HEK293 (cell line): Measurements from ENCODE around the gene TCHP.

Experiments used
- FEZF1 ChIP-seq: fragments of 450-650 bp; formaldehyde crosslinking; IDR thresholded peaks from 2 replicates; pipeline ENCODE4 v1.5.1; 2016; ENCODE audit warnings: missing biosample characterization, missing genetic modification characterization
- GFI1B ChIP-seq: fragments of 450-650 bp; formaldehyde crosslinking; IDR thresholded peaks from 2 replicates; pipeline ENCODE4 v1.5.1; 2016; ENCODE audit warnings: missing biosample characterization, missing genetic modification characterization
- KLF1 ChIP-seq: fragments of 450-650 bp; formaldehyde crosslinking; IDR thresholded peaks from 2 replicates; pipeline ENCODE4 v1.5.1; 2016; ENCODE audit warnings: missing biosample characterization, missing genetic modification characterization
- KLF10 ChIP-seq: fragments of 450-650 bp; IDR thresholded peaks from 2 replicates; pipeline ENCODE4 v1.5.1; 2018; ENCODE audit warnings: missing biosample characterization, mild to moderate bottlenecking, missing genetic modification characterization
- KLF17 ChIP-seq: fragments of 450-650 bp; formaldehyde crosslinking; IDR thresholded peaks from 2 replicates; pipeline ENCODE4 v1.5.1; 2016; ENCODE audit warnings: missing biosample characterization, missing genetic modification characterization
- MYNN ChIP-seq: fragments of 450-650 bp; formaldehyde crosslinking; IDR thresholded peaks from 2 replicates; pipeline ENCODE4 v1.5.1; 2016; ENCODE audit warnings: missing biosample characterization, missing genetic modification characterization, borderline replicate concordance
- OSR2 ChIP-seq: fragments of 450-650 bp; formaldehyde crosslinking; IDR thresholded peaks from 2 replicates; pipeline ENCODE4 v1.5.1; 2016; ENCODE audit warnings: missing biosample characterization, missing genetic modification characterization
- PRDM1 ChIP-seq: fragments of 450-650 bp; formaldehyde crosslinking; IDR thresholded peaks from 2 replicates; pipeline ENCODE4; 2016; ENCODE audit warnings: missing biosample characterization, missing genetic modification characterization
- SCRT2 ChIP-seq: fragments of 450-650 bp; formaldehyde crosslinking; IDR thresholded peaks from 2 replicates; pipeline ENCODE4 v1.5.1; 2016; ENCODE audit warnings: missing biosample characterization, missing genetic modification characterization
- SP7 ChIP-seq: fragments of 450-650 bp; formaldehyde crosslinking; IDR thresholded peaks from 2 replicates; pipeline ENCODE4 v1.5.1; 2016; ENCODE audit warnings: missing biosample characterization, missing genetic modification characterization
- TRIM28 ChIP-seq: IDR thresholded peaks from 2 replicates; pipeline ENCODE4 v1.6.1; 2011; ENCODE audit warnings: low read length, control low read depth, borderline replicate concordance
- ZNF114 ChIP-seq: fragments of 450-650 bp; formaldehyde crosslinking; IDR thresholded peaks from 2 replicates; pipeline ENCODE4 v1.5.0; 2017; ENCODE audit warnings: missing biosample characterization, missing genetic modification characterization
- ZNF132 ChIP-seq: fragments of 450-650 bp; formaldehyde crosslinking; IDR thresholded peaks from 2 replicates; pipeline ENCODE4 v1.5.1; 2017; ENCODE audit warnings: missing biosample characterization, missing genetic modification characterization, borderline replicate concordance
- ZNF24 ChIP-seq: fragments of 450-650 bp; formaldehyde crosslinking; IDR thresholded peaks from 2 replicates; pipeline ENCODE4 v1.5.1; 2016; ENCODE audit warnings: missing biosample characterization, missing genetic modification characterization
- ZNF350 ChIP-seq: fragments of 450-650 bp; formaldehyde crosslinking; IDR thresholded peaks from 2 replicates; pipeline ENCODE4 v1.5.0; 2017; ENCODE audit warnings: missing biosample characterization, mild to moderate bottlenecking, missing genetic modification characterization
- ZNF449 ChIP-seq: fragments of 450-650 bp; formaldehyde crosslinking; IDR thresholded peaks from 2 replicates; pipeline ENCODE4 v1.5.1; 2017; ENCODE audit warnings: missing biosample characterization, mild to moderate bottlenecking, missing genetic modification characterization, moderate library complexity
- ZNF48 ChIP-seq: fragments of 450-650 bp; formaldehyde crosslinking; IDR thresholded peaks from 2 replicates; pipeline ENCODE4 v1.5.1; 2016; ENCODE audit warnings: missing biosample characterization, missing genetic modification characterization
- ZNF560 ChIP-seq: fragments of 450-650 bp; formaldehyde crosslinking; IDR thresholded peaks from 2 replicates; pipeline ENCODE4 v1.5.1; 2017; ENCODE audit warnings: missing biosample characterization, missing genetic modification characterization, borderline replicate concordance
- ZNF610 ChIP-seq: fragments of 450-650 bp; formaldehyde crosslinking; IDR thresholded peaks from 2 replicates; pipeline ENCODE4 v1.5.1; 2016; ENCODE audit warnings: missing biosample characterization, missing genetic modification characterization, borderline replicate concordance
- ZNF629 ChIP-seq: fragments of 450-650 bp; formaldehyde crosslinking; IDR thresholded peaks from 2 replicates; pipeline ENCODE4 v1.5.1; 2017; ENCODE audit warnings: missing biosample characterization, missing genetic modification characterization
- ZNF658 ChIP-seq: fragments of 450-650 bp; formaldehyde crosslinking; IDR thresholded peaks from 2 replicates; pipeline ENCODE4; 2016; ENCODE audit warnings: missing biosample characterization, missing genetic modification characterization
- ZNF677 ChIP-seq: fragments of 450-650 bp; IDR thresholded peaks from 2 replicates; pipeline ENCODE4 v1.5.0; 2018; ENCODE audit warnings: missing biosample characterization, mild to moderate bottlenecking, missing genetic modification characterization, moderate library complexity
- ZNF692 ChIP-seq: fragments of 450-650 bp; formaldehyde crosslinking; IDR thresholded peaks from 2 replicates; pipeline ENCODE4 v1.5.1; 2016; ENCODE audit warnings: missing biosample characterization, missing genetic modification characterization
- ZNF792 ChIP-seq: fragments of 450-650 bp; formaldehyde crosslinking; IDR thresholded peaks from 2 replicates; pipeline ENCODE4 v1.5.1; 2016; ENCODE audit warnings: missing biosample characterization, missing genetic modification characterization
- ZNF830 ChIP-seq: fragments of 450-650 bp; IDR thresholded peaks from 2 replicates; pipeline ENCODE4 v1.5.0; 2018; ENCODE audit warnings: missing biosample characterization, missing genetic modification characterization, low read depth, mild to moderate bottlenecking, moderate library complexity
- ZNF843 ChIP-seq: fragments of 450-650 bp; formaldehyde crosslinking; IDR thresholded peaks from 2 replicates; pipeline ENCODE4 v1.5.1; 2016; ENCODE audit warnings: missing biosample characterization, missing genetic modification characterization
- TF ChIP-seq, protein P1 (sequence below): fragments of 450-650 bp; formaldehyde crosslinking; IDR thresholded peaks from 2 replicates; pipeline ENCODE4 v1.5.1; 2016; ENCODE audit warnings: missing biosample characterization, missing genetic modification characterization, borderline replicate concordance
- TF ChIP-seq, protein P2 (sequence below): fragments of 450-650 bp; formaldehyde crosslinking; IDR thresholded peaks from 2 replicates; pipeline ENCODE4 v1.5.1; 2017; ENCODE audit warnings: missing biosample characterization, missing genetic modification characterization

TCHP gene

GRCh38 chr12:109875572-109876131, 24.4 kb upstream of the TCHP start (continued):
- no peak for TF ChIP-seq ZNF610 (tag by site-specific recombination)
- TF ChIP-seq ZNF692 (tag by site-specific recombination) = peak; percentile 25; the same call in 1 of the 2 replicates
- TF ChIP-seq KLF1 (tag by site-specific recombination) = 0 out of 2 replicates have a peak, but pooled peaks have one; percentile 36
- no peak for TF ChIP-seq ZNF114 (tag by site-specific recombination)
- TF ChIP-seq GFI1B (tag by site-specific recombination) = no peak
- TF ChIP-seq SCRT2 = peak; percentile 86
- TF ChIP-seq ZNF658 = no peak
- 0 out of 2 replicates have a peak, but pooled peaks have one; percentile 39 for TF ChIP-seq KLF10 (tag by site-specific recombination)
- TF ChIP-seq ZNF350 (tag by site-specific recombination) = no peak
- TF ChIP-seq ZNF449 = peak; percentile 97
- no peak for TF ChIP-seq ZNF792
- no peak for TF ChIP-seq KLF17
- TF ChIP-seq TRIM28 = 0 out of 2 replicates have a peak, but pooled peaks have one; percentile 56
- 0 out of 2 replicates have a peak, but pooled peaks have one; percentile 23 for TF ChIP-seq PRDM1 (tag by site-specific recombination)
- peak; percentile 73 for TF ChIP-seq FEZF1 (tag by site-specific recombination)
- TF ChIP-seq, protein P1, sequence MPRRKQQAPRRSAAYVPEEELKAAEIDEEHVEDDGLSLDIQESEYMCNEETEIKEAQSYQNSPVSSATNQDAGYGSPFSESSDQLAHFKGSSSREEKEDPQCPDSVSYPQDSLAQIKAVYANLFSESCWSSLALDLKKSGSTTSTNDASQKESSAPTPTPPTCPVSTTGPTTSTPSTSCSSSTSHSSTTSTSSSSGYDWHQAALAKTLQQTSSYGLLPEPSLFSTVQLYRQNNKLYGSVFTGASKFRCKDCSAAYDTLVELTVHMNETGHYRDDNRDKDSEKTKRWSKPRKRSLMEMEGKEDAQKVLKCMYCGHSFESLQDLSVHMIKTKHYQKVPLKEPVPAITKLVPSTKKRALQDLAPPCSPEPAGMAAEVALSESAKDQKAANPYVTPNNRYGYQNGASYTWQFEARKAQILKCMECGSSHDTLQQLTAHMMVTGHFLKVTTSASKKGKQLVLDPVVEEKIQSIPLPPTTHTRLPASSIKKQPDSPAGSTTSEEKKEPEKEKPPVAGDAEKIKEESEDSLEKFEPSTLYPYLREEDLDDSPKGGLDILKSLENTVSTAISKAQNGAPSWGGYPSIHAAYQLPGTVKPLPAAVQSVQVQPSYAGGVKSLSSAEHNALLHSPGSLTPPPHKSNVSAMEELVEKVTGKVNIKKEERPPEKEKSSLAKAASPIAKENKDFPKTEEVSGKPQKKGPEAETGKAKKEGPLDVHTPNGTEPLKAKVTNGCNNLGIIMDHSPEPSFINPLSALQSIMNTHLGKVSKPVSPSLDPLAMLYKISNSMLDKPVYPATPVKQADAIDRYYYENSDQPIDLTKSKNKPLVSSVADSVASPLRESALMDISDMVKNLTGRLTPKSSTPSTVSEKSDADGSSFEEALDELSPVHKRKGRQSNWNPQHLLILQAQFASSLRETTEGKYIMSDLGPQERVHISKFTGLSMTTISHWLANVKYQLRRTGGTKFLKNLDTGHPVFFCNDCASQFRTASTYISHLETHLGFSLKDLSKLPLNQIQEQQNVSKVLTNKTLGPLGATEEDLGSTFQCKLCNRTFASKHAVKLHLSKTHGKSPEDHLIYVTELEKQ (tag by site-specific recombination) = peak; percentile 13; the same call in 1 of the 2 replicates
- no peak for TF ChIP-seq ZNF629 (tag by site-specific recombination)
- TF ChIP-seq ZNF560 (tag by site-specific recombination) = no peak
- TF ChIP-seq SP7 = peak; percentile 80
- no peak for TF ChIP-seq ZNF132 (tag by site-specific recombination)
- TF ChIP-seq ZNF677 = no peak
- 0 out of 2 replicates have a peak, but pooled peaks have one; percentile 19 for TF ChIP-seq ZNF843 (tag by site-specific recombination)
- TF ChIP-seq MYNN (tag by site-specific recombination) = no peak
- TF ChIP-seq ZNF830 (tag by site-specific recombination) = no peak
- no peak for TF ChIP-seq ZNF48 (tag by site-specific recombination)
- TF ChIP-seq, protein P2, sequence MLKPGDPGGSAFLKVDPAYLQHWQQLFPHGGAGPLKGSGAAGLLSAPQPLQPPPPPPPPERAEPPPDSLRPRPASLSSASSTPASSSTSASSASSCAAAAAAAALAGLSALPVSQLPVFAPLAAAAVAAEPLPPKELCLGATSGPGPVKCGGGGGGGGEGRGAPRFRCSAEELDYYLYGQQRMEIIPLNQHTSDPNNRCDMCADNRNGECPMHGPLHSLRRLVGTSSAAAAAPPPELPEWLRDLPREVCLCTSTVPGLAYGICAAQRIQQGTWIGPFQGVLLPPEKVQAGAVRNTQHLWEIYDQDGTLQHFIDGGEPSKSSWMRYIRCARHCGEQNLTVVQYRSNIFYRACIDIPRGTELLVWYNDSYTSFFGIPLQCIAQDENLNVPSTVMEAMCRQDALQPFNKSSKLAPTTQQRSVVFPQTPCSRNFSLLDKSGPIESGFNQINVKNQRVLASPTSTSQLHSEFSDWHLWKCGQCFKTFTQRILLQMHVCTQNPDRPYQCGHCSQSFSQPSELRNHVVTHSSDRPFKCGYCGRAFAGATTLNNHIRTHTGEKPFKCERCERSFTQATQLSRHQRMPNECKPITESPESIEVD (tag by site-specific recombination) = peak; percentile 67; the same call in 1 of the 2 replicates
- TF ChIP-seq OSR2 (tag by site-specific recombination) = peak; percentile 76
- no peak for TF ChIP-seq ZNF24 (tag by site-specific recombination)
